Keratinocyte (primary cell): ENCODE results near the gene MAP3K4. TPM values are rescaled to one million over a fixed set of nuclear protein-coding genes. Genes with fewer than 3 reads are reported as not detected.

Source experiments
- DNase-seq: peaks from one replicate; pipeline ENCODE4 v3.0.0-alpha.2; 2011; ENCODE audit warnings: low read depth, missing footprints, low spot score
- FAIRE-seq: peaks from 2 replicates; lab custom pipeline; 2011; peaks lifted over from hg19 to GRCh38; lab: Jason Lieb, UNC
- H2AFZ ChIP-seq: 2 replicates; pipeline ENCODE4 v1.6.0; 2012; ENCODE audit warnings: low read length, control low read depth, inconsistent platforms; ENCODE audit not compliant: control insufficient read depth
- H3K27ac ChIP-seq: 2 replicates; pipeline ENCODE4 v1.5.1; 2011; ENCODE audit warnings: low read length; ENCODE audit not compliant: control insufficient read depth, insufficient read depth
- H3K27me3 ChIP-seq: 3 replicates; pipeline ENCODE4 v1.6.0; 2011; ENCODE audit warnings: low read length; ENCODE audit not compliant: control insufficient read depth, insufficient read depth; ENCODE audit errors: extremely low read depth
- H3K36me3 ChIP-seq, 2 experiments: 2 replicates in 1 of 2; 3 replicates in 1 of 2; pipeline ENCODE4 v1.5.1; 2011; ENCODE audit warnings: low read length in 2 of 2, mild to moderate bottlenecking in 1 of 2; ENCODE audit not compliant: control insufficient read depth in 2 of 2, insufficient read depth in 2 of 2; ENCODE audit errors: extremely low read depth in 1 of 2
- H3K4me1 ChIP-seq: 3 replicates; pipeline ENCODE4 v1.5.1; 2011; ENCODE audit warnings: low read length; ENCODE audit not compliant: control insufficient read depth, insufficient read depth; ENCODE audit errors: extremely low read depth
- H3K4me2 ChIP-seq: 3 replicates; pipeline ENCODE4 v1.6.0; 2011; ENCODE audit warnings: low read depth, low read length; ENCODE audit not compliant: control insufficient read depth, insufficient read depth; ENCODE audit errors: extremely low read depth
- H3K4me3 ChIP-seq, 3 experiments: fragments of 200-600 bp in 1 of 3; sonication (generic) in 1 of 3; 2 replicates in 2 of 3; 3 replicates in 1 of 3; pipeline ENCODE4 v1.5.1; 2011 to 2016; ENCODE audit warnings: low read length in 3 of 3, mild to moderate bottlenecking in 3 of 3, control low read depth in 2 of 3, inconsistent platforms in 1 of 3, low read depth in 1 of 3, mixed read lengths in 1 of 3, mixed run types in 1 of 3, moderate library complexity in 1 of 3; ENCODE audit not compliant: control insufficient read depth in 2 of 3, insufficient read depth in 2 of 3; ENCODE audit errors: extremely low read depth in 1 of 3
- H3K79me2 ChIP-seq: 2 replicates; pipeline ENCODE4 v1.6.0; 2012; ENCODE audit warnings: low read length; ENCODE audit not compliant: control insufficient read depth, insufficient read depth
- H3K9ac ChIP-seq: 3 replicates; pipeline ENCODE4 v1.6.0; 2011; ENCODE audit warnings: low read length; ENCODE audit not compliant: control insufficient read depth, insufficient read depth; ENCODE audit errors: extremely low read depth
- H3K9me1 ChIP-seq: 3 replicates; pipeline ENCODE4 v1.6.0; 2011; ENCODE audit warnings: low read length; ENCODE audit not compliant: control insufficient read depth, insufficient read depth; ENCODE audit errors: extremely low read depth
- H3K9me3 ChIP-seq: 2 replicates; pipeline ENCODE4 v1.5.1; 2012; ENCODE audit warnings: low read depth, low read length; ENCODE audit not compliant: control insufficient read depth
- H4K20me1 ChIP-seq: 3 replicates; pipeline ENCODE4 v1.6.0; 2011; ENCODE audit warnings: low read length; ENCODE audit not compliant: control insufficient read depth, insufficient read depth; ENCODE audit errors: extremely low read depth
- CTCF ChIP-seq, 3 experiments: IDR thresholded peaks in 1 of 3; conservative IDR thresholded peaks in 1 of 3; optimal IDR thresholded peaks in 1 of 3; 2 replicates in 2 of 3; 3 replicates in 1 of 3; pipeline versions ENCODE3 to v1.5.1; 2011; ENCODE audit warnings: low read length in 3 of 3, mild to moderate bottlenecking in 3 of 3, moderate library complexity in 2 of 3, control low read depth in 1 of 3, inconsistent platforms in 1 of 3; ENCODE audit not compliant: insufficient read depth in 2 of 3; ENCODE audit errors: extremely low read depth in 1 of 3
- EZH2 ChIP-seq: IDR thresholded peaks from one replicate; pipeline ENCODE4 v1.6.1; 2012; ENCODE audit warnings: inconsistent platforms, mild to moderate bottlenecking, low read length, moderate library complexity
- dilution Hi-C: fragments of 300-500 bp; cut with MboI; formaldehyde crosslinking; loops from one replicate; pipeline ENCODE4 v1.7.0; 2020; ENCODE audit warnings: low sequenced_read_pairs; ENCODE audit not compliant: extremely low pct_ligation_motif_present
- polyA plus RNA-seq, 5 experiments: library from polyadenylated mRNA; depleted of rRNA in 3 of 5; stranded (reverse) in 3 of 5; stranded (forward) in 1 of 5; unstranded in 1 of 5; fragments of >200 nt; gene quantifications; 1 replicate in 1 of 5; 2 replicates in 3 of 5; 3 replicates in 1 of 5; pipeline versions ENCODE4 v1.2.1 to v1.2.3, GENCODE V29; 2011 to 2012; ENCODE audit warnings: missing spikeins in 2 of 5, low read depth in 1 of 5, low replicate concordance in 1 of 5

The MAP3K4 gene
- polyA plus RNA-seq, 1 donor (not counting 4 experiments of a cell fraction or from before 2014, with no cell fraction given): 12.8 TPM

- Histone ChIP-seq H3K9me3 (no peaks in the 10 kb centered on the region), H3K27ac (peak overlapping the region; percentile 83), H3K27me3 (no peaks in the 10 kb centered on the region), H3K4me3 (peak overlapping the region in 2 of 3 experiments; percentile 71 to 97), H3K9me1 (no peaks in the 10 kb centered on the region), H4K20me1 (no peaks in the 10 kb centered on the region), H3K79me2 (peaks cover 46% of the 10 kb centered on the region), H2AFZ (no peak overlapping the region), H3K9ac (peak overlapping the region; percentile 88), H3K36me3 (peaks cover 0 to 5% of the 10 kb centered on the region in 2 experiments), H3K4me2 (peak overlapping the region; percentile 98), H3K4me1 (peaks cover 31% of the 10 kb centered on the region)
- DNase-seq (no peak), FAIRE-seq (no peak)
- no peak for TF ChIP-seq CTCF (optimal IDR thresholded peaks at IDR 0.05 in 1 of 3, IDR thresholded peaks at IDR 0.05 in 1 of 3, conservative IDR thresholded peaks at IDR 0.05 in 1 of 3; ENCODE audit: extremely low read depth in 1 of 3, insufficient read depth in 2 of 3, low read length in 3 of 3)
- TF ChIP-seq EZH2: no peak
- dilution Hi-C loops: no loop called here
Observed at GRCh38 chr6:160992980-160993314, 1.4 kb downstream of the MAP3K4 start.

DNA sequence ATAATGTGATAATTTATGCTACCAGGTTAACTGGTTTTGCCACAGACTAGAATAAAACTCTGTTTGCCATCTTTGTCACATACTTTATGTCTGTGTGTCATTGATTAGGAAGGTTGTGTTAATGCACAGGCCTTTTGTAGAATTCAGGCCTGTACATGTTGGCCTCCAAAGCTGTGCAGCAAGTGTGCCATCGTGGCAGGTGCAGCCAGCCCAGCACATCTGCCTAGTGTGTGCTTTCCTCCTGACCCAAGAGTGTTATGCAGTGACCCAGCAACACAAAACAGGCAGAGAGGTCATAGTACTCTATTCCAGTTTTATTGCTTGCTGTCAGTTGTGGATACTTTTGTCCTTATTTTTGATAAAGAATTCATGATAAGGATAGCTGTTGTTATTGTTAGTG, 3.7 kb downstream of the MAP3K4 start:
- Histone ChIP-seq H3K27me3 (no peaks in the 10 kb centered on the region), H4K20me1 (no peaks in the 10 kb centered on the region), H3K9ac (no peak overlapping the region), H3K27ac (peak overlapping the region; percentile 52), H3K79me2 (peaks cover 67% of the 10 kb centered on the region), H3K4me3 (no peak overlapping the region), H3K4me1 (peaks cover 31% of the 10 kb centered on the region), H2AFZ (no peak overlapping the region), H3K9me1 (no peaks in the 10 kb centered on the region), H3K4me2 (peak overlapping the region; percentile 61), H3K36me3 (peaks cover 0 to 5% of the 10 kb centered on the region in 2 experiments), H3K9me3 (no peaks in the 10 kb centered on the region)
- TF ChIP-seq EZH2 (no peak), CTCF (optimal IDR thresholded peaks at IDR 0.05 in 1 of 3, IDR thresholded peaks at IDR 0.05 in 1 of 3, conservative IDR thresholded peaks at IDR 0.05 in 1 of 3; ENCODE audit: extremely low read depth in 1 of 3, insufficient read depth in 2 of 3, low read length in 3 of 3) (no peak)
- peak; percentile 26 for FAIRE-seq
- DNase-seq: no peak
- dilution Hi-C loops: no loop called here
